Measurements from ENCODE around the gene TIMM17B. TPM values are rescaled to one million over a fixed set of nuclear protein-coding genes. Genes with fewer than 3 reads are reported as not detected.
A peak's percentile ranks its signal among the peaks of the same experiment; 100 is the strongest.

TIMM17B gene
- total RNA-seq, 1 donor from 2014 or later = 22.1 TPM

DNA sequence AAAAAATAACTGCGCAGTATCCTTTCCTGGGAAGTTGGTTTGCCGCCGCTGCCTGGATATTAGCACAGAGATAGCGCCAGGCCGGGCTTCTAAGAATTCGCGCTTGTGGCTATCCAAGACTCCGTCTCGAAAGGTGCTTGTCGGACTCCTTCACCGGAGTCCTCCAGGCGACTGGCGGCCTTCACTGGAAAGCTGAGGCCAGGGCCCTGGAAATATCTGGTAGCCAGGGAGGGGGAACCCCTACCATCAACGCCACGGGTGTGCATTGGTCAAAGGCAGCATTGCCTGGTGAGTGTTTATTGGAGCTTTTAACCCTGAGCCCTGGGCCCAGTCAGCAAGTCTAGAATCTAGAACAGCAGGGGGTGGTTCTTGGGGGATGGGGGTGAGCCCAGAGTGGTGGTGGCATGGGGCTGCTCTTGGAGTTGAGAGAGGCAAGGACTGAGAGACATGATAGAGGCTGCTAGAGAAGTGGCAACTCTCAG lies 21.8 kb upstream of the TIMM17B start:
- DNase-seq (ENCODE audit: low spot score) = no peak

DNA sequence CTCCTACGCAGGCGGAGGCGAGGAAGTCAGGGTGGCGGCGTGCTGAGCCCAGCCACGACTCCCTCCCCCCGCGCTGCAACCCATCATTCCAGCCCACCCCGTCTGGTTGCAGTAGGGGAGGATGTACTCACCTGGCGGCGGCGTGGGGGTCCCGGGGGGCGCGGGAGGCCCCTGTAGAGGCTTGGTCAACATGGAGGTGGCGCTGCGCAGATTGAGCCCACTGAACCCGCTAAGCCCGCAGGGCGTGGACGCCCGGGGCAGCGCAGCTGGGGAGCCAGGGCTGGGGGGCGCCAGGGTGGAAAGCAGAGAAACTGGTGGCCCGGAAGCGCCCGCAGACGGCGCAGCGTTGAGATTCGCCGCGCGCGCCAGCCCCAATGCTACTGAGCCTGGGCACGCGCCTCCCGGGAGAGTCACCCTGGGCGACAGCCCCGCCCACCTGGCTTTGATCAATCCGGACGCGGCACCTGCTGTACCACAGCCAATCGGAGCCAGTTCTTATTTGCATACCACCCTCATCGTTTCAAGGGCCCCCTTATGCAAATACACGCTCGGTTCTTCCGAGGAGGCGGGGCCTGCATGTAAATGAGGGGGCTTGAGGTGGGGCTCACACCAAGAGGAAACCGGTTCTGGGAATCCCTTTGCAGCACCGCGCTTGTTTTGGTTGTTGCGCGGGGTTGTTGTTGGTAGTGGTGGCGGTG lies 21.2 kb upstream of the TIMM17B start, which contains the start of gene PIM2:
Gene PIM2, minus strand, starts transcription at position 382 of the 698 bp plus-strand sequence. Its CDS starts 190 bp downstream, at position 192.
- DNase-seq (ENCODE audit: low spot score) = peak; percentile 94

GRCh38 chrX:48918301-48918642 lies 20.7 kb upstream of the TIMM17B start:
- DNase-seq (ENCODE audit: low spot score) = no peak

GRCh38 chrX:48917139-48918001 lies 19.8 kb upstream of the TIMM17B start:
- peak; percentile 95 for DNase-seq (ENCODE audit: low spot score)

DNA sequence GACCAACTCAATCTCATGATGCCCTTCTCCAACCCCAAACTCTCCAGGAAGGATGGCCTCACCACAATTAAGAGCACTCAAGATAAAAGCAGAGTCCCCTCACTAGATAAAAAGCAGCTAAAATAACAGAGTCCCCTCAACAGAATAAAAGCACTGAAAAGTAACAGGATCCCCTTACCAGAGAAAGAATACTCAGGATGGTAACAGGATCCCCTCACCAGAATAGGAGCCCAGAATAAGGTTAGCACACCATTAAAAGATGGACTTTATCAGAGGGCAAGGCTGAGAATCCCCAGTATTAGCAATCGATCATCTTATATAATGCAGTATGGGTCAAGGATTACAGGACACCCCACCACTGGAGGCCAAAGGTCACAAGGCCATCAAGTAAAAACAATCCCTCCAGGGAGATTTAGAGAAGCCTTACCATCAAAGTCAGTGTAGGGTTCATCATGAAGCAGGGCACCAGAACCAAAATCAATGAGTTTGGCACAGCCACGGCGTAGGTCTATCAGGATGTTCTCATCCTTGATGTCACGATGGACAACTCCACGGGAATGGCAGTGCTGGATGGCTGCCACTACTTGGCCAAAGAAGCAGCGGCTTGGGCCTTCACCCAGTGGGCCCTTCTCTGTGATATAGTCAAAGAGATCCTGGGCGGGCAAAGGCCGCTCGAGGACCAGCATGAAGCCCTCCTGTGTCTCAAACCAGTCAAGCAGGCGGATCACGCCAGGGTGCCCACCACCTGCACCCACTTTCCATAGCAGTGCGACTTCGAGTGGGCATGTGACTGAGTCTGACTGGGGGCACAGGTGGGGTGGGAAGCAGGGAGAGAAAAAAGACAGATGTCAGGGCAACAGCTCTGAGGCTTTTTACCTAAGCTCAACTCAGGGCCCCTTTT lies 17.3 kb upstream of the TIMM17B start:
- DNase-seq (ENCODE audit: low spot score) = no peak

DNA sequence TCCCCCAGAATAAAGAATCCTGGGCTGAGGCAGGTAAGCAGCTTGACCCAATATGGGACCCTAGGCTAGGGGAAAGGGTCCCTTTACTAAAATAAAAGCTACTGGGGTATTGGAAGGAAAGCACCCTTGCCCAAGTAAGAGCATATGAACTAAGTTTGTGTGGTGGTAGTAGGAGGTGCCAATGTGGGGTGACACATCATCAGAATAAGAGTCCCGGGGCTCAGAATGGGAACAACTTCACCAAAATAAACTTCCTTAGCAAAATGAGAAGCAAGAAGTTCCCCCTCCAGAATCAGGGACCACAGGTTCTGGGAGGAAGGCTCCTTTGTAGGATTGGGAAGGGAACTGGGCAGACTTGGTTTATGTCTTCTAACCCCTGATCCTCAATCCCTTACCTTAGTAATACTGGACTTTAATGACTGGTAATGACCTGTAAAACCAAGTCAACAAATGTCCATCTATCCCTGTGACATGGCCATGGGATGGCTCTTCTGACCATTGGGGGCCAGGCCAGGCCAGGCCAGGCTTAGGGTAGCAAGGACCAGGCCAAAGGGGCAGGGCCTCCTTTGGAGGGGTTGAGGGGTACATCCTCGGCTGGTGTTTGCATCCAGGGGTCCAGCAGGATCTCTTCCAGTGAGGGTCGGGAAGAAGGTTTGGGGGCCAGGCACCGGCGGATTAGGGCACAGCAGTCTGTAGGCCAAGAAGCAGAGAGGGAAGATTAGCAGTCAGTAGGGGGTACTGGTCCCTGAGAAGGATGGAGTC lies 16.2 kb upstream of the TIMM17B start:
- DNase-seq (ENCODE audit: low spot score) = no peak

DNA sequence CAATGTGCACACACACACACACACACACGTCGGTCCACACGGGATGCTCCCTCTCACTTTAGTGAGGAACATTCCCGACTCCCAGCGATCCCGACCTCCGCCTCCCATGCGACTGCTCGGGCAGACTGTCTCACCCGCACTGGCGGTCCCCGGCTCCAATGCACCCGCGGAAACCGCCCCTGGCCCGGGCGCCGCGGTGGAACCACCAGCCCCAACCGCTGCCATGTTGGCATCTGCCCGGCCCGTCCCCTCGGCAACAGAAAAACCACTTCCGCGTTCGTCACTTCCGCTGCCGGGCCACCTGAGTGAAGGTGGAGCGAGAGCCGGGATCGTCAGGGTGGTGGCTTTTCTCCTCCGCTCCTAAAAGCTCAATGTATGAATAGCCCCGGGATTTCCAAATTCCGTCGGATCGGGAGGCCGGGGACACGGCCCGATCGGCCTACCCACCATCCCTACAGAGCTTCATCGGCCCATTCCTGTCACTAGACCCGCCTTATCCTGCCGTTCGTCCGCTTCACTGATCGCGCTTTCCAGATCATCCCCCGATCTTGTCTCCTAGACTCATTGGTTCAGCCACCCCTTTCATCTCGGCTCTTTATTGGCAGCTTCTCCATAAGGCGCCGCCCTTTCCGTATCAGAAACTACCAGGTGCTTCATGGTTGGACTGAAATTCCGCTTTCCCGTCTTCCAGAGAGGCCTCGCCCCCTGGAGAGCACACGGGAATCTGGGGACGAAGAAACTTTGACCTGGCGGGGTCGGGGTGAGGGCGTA lies 14.0 kb upstream of the TIMM17B start, which contains the start of gene SLC35A2:
Gene SLC35A2, minus strand, starts transcription at position 235 of the 771 bp plus-strand sequence. Its CDS starts 10 bp downstream, at position 225.
- peak; percentile 92 for DNase-seq (ENCODE audit: low spot score)

DNA sequence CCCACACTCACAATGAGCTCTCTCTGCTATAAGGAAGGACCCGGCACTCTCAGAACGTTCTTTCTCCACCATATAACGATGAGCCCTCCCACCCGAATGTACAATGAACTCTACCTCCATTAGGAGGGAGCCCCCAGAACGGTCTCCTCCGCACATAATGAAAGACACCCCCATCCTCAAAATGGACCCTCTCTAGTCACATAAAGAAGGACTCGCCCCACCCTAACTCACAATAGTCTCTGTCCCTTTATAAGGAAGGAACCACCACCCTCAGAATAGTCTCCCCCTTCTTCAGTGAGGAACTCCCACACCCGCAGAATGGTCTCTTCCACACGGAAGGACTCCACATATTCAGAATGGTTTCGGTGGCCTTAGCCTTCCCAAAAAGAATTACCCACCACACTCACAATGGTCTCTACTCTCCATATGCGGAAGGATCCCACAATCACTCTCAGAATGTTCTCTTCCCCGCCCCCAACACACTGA lies 13.4 kb upstream of the TIMM17B start:
- no peak for DNase-seq (ENCODE audit: low spot score)

DNA sequence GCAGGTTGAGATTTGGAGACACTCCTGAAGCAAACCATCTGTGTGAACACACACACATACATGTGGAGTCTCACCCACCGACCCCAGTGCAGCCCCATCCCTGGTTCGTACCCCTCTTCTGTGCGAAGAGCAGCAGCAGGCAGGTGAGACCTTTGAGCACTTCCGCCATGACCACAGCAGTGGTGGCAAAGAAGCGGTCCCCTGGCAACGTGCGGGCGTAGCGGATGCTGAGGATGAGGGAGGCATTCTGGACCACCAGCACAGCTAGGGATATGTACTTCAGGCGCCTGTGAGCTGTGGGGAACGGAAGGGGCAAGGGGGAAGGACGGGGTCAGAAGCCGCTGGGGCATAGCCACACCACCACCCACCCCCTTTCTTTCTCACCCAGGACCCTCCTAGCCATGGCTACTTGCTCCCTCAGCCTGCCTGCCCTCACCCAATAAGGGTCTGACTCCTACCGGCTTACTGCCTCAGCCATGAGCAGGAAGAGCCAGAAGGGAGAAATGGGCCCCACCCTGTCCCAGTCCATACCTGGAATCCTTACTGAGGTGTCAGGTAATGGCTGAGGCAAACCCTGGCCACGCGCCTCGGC lies 12.2 kb upstream of the TIMM17B start:
- DNase-seq (ENCODE audit: low spot score) = no peak

DNA sequence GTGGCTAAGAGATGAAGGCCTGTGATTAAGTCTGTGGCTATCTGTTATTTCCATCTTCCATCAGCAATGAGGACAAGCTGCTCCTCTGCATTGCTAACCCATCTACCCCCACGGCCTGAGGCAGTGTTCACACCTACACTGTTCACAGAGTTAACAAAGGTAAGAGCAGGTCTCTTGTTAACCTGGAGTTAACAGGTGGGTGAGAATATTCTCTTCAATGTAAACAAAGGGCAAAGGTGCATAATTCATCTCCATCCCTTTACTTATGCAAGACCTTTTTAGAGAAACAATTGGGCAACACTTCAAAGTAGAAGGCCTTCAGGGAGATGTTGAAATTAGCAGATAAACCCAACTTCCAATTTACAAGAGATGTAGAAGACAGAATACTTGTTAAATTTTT lies 11.0 kb upstream of the TIMM17B start:
- DNase-seq (ENCODE audit: low spot score) = no peak

DNA sequence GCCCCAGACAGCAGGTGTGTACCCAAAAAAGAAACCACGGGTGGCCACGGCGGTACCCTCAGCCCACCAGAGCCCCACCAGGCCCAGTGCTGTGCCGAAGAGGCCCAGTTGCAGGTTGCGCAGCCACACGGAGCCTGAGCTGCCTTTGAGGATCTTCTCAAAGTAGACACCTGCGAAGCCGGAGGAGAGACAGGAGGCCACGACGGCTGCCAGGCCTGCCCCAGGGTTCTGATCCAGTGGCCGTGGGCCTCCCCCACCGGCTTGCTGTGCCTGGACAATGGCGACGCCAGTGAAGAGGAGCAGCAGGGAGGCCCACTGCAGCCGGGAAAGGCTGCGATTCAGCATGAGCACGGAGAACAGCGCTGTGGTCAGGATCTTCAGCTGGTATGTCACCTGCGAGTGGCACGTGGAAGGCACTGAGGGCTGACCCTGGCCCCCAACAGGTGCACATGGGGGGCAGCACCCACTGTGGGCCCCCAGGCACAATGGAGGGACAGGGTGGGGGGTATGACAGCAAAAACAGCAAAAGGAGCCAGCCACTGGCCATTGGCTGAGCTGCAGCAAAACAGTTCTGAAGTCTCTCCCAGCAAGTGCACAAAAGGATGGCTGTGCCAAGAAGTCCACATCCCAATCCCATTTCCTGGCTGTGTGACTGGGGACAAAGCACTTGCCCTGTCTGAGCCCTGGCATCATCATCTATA lies 7.7 kb upstream of the TIMM17B start:
- no peak for DNase-seq (ENCODE audit: low spot score)

- no peak for DNase-seq (ENCODE audit: low spot score)
These were observed 7.1 kb upstream of the TIMM17B start for GRCh38 chrX:48904626-48905025.

- no peak for DNase-seq (ENCODE audit: low spot score)
These were observed 6.6 kb upstream of the TIMM17B start for GRCh38 chrX:48904180-48904579.

DNA sequence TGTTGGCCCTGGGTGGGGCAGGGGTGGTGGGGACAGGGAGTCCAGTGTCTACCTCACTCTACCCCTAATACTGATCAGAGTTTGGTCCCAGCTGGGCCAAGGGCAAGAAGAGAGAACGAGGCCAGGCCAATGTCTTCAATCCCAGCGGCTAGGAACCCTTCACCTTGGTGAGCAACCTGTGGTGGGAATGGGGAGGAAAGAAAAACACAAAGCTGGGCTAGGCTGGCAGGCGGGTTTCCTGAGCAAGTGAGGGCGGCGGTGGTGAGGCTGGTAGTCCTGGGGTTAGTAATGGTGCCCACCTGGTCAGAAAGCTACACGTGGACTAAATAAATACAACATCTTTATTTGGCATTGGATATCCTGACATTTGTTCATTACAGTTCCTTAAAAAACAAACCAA lies 5.7 kb upstream of the TIMM17B start:
- DNase-seq (ENCODE audit: low spot score) = no peak

- no peak for DNase-seq (ENCODE audit: low spot score)
These were observed 5.2 kb upstream of the TIMM17B start for GRCh38 chrX:48902776-48903175.

GRCh38 chrX:48902135-48902534 lies 4.6 kb upstream of the TIMM17B start:
- no peak for DNase-seq (ENCODE audit: low spot score)

DNA sequence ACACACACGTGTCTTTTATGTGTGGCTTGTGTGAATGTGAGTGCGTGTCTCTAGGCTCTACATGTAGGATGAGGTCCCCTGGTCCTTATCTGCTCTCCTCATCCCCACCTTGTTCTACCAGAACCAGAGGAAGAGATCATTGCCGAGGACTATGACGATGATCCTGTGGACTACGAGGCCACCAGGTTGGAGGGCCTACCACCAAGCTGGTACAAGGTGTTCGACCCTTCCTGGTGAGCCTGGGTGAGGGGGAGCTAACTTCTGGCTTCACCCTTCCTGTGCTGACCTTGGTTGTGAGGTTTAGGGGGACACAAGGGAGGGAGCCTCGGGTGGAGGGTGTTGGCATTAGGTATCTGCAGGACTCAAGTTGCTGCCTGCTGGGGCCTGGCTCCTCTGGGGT lies 3.5 kb upstream of the TIMM17B start:
- DNase-seq (ENCODE audit: low spot score) = no peak

- no peak for DNase-seq (ENCODE audit: low spot score)
These were observed 1.5 kb upstream of the TIMM17B start for GRCh38 chrX:48899078-48899410.

GRCh38 chrX:48897157-48897624 lies 377 bp downstream of the TIMM17B start:
- no peak for DNase-seq (ENCODE audit: low spot score)
